ENCODE data around the gene OMP. TPM values are rescaled to one million over a fixed set of nuclear protein-coding genes. Genes with fewer than 3 reads are reported as not detected.
"Not testable (repeated sequence)": the region's sequence is repeated elsewhere in the genome, so short reads cannot be mapped to it uniquely, and the experiment has no call there.

Gene OMP
- total and polyA plus RNA-seq, 4 donors = 0.33 to 0.56 TPM; not detected in 2

DNA sequence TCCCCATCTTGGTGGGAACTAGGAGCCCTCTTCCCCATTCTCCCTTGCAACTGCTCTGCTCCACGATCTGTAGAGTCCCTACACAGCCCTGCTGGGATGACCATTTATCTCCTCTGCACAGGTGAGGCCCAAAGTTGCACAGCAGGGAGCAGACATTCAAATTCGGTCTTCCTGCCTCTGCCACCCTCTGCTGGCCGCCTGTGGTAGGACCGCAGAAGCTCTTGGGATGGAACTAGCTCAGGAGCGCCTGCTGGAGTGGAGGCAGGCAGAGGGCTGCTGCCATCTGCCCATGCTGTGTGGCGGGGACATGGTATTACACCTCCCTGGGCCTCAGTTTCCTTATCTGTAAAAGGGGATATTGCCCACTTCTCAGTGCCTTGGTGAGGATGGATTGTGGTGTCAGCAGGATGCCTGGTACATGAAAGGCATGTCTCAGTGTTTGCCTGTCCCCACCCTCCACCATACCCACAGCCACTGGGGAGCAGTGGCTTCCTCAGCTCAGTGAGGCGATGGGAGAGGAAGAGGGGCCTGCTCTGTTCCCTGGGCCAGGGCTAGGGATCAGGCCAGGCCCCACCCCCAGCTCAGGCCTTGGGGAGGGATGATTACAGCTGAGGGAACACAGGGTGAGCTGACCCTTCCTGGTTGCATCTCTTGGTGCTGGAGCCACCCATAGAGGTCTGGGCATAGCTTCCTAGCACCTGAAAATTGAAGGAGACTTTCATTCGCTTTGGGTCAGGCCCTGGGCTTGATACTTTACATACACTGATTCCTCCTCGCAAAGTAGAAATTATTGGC is 11.3 kb upstream of the OMP start:
- Histone ChIP-seq H3K9me3 (ENCODE audit: control insufficient read depth, insufficient read depth, low read length) (no peaks in the 10 kb centered on the region), H3K27me3 (ENCODE audit: control insufficient read depth, insufficient read depth, low read length) (no peaks in the 10 kb centered on the region), H3K4me1 (ENCODE audit: control insufficient read depth, insufficient read depth, low read length) (peaks cover 75% of the 10 kb centered on the region), H3K4me3 (ENCODE audit: low read depth, low read length) (no peak overlapping the region), H3K36me3 (ENCODE audit: control insufficient read depth, insufficient read depth, low read length) (peaks cover 69% of the 10 kb centered on the region), H3K27ac (ENCODE audit: low read depth, low read length) (no peak overlapping the region)
- WGBS (ENCODE audit: insufficient coverage) = 23% methylated on average over 5 of the region's 9 CpGs
- DNase-seq (ENCODE audit: low read depth in 4 of 6, low spot score in 6 of 6) = peak in 2 of 6 donors; percentile 77 to 84

DNA sequence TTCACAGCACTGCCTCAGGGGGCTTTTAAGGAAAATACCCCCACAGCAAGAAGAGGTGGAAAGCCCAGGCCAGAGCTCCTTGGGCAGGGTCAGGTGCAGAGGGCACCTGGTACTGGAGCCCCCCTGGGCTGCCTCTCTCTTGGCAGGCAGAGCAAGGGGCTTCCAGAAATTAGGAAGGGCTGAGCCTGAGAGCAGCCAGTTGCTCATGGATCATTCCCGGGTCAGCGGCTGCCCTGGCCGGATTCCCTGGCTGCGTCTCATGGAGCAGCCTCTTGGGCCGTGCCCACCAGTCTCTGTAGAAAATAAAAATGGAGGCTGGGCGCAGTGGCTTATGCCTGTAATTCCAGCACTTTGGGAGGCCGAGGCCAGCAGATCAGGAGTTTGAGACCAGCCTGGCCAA is 10.3 kb upstream of the OMP start:
- DNase-seq (ENCODE audit: low read depth in 4 of 6, low spot score in 6 of 6) = peak in 1 of 6 donors; percentile 62

DNA sequence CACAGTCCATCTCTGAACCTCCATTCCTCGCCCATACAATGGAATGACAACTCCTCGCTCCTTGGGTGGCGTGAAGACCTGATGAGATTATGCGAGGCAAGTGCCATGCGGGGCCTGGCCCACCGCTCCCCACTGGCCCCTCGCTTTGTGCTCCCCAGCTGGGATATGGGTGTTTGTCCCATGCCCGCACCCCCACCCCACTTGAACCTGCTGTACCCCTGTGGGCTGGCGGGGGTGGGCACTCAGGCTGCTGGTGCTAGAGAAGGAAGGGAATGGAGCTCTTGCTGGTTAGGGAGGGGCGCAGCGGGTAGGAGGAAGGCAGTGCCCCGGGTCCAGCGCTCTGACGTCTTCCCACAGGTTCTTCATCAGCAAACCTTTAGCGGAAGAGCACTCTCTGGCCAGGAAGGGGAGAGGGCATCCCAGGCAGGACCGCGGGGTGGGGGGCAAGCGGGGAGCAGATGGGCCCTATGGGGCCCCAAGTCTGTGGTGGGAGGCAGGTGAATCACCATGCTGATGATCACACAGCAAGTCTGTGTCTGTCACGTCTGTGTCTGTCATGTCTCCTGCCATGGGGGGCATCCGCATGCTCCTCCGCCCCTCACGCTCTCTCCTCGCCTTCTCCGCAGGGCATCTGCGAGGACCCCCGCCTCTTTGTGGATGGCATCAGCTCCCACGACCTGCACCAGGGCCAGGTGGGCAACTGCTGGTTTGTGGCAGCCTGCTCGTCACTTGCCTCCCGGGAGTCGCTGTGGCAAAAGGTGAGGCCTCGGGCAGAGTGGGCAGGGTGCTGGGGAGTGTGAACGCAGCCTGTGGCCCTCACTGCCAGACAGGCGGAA is 9.4 kb upstream of the OMP start:
- Histone ChIP-seq H3K36me3 (ENCODE audit: control insufficient read depth, insufficient read depth, low read length) (peaks cover 51% of the 10 kb centered on the region), H3K9me3 (ENCODE audit: control insufficient read depth, insufficient read depth, low read length) (no peaks in the 10 kb centered on the region), H3K27ac (ENCODE audit: low read depth, low read length) (no peak overlapping the region), H3K4me1 (ENCODE audit: control insufficient read depth, insufficient read depth, low read length) (peaks cover 57% of the 10 kb centered on the region), H3K4me3 (ENCODE audit: low read depth, low read length) (no peak overlapping the region), H3K27me3 (ENCODE audit: control insufficient read depth, insufficient read depth, low read length) (no peaks in the 10 kb centered on the region)
- 93% methylated on average over 31 of the region's 33 CpGs for WGBS (ENCODE audit: insufficient coverage)
- no peak for DNase-seq (ENCODE audit: low read depth in 4 of 6, low spot score in 6 of 6)

More for the DNA sequence above, 10.3 kb upstream of the OMP start:
- H3K9me3 ChIP-seq (ENCODE audit: control insufficient read depth, insufficient read depth, low read length) = no peaks in the 10 kb centered on the region
- H3K36me3 ChIP-seq (ENCODE audit: control insufficient read depth, insufficient read depth, low read length) = peaks cover 59% of the 10 kb centered on the region
- H3K4me1 ChIP-seq (ENCODE audit: control insufficient read depth, insufficient read depth, low read length) = peaks cover 65% of the 10 kb centered on the region
- H3K27me3 ChIP-seq (ENCODE audit: control insufficient read depth, insufficient read depth, low read length) = no peaks in the 10 kb centered on the region
- H3K4me3 ChIP-seq (ENCODE audit: low read depth, low read length) = no peak overlapping the region
- peak overlapping the region; percentile 30 for H3K27ac ChIP-seq (ENCODE audit: low read depth, low read length)
- 64% methylated on average over 5 of the region's 7 CpGs for WGBS (ENCODE audit: insufficient coverage)

DNA sequence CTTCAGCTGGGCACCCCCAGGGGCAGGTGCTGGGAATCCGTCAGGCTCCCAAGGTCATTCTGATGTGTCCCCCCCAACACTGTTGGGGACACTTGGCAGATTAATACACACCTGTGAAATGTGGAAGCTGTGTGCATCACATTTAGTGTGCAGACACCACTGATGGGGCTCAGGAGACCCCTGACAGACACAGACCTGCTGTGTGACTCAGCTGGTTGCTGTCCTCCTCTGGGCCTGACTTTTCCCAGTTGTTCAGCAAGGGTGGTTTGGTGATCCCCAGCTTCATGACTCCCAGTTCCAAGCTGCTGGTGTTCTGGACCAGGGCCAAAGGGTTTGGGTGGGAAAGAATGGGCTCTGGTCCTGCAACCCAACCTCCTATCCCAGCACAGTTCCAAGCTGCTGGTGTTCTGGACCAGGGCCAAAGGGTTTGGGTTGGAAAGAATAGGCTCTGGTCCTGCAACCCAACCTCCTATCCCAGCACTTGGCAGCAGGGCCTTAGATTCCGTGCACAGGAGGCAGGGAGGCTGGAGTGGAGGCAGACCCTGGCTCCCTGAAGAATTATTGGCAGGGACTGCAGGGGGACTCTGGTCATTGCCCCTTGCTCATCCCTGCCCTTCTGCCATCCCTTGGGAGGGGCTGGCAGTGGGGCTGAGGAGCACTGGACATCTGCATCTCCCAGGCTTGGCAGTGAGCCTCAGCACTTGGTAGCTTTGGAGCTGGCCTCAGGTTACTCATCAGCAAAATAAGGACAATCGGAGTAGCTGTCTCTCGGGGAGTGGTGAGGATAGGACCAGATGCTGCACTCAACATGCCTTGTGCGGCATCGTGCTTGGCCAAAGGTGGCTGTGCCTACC is 8.4 kb upstream of the OMP start:
- Histone ChIP-seq H3K27ac (ENCODE audit: low read depth, low read length) (no peak overlapping the region), H3K27me3 (ENCODE audit: control insufficient read depth, insufficient read depth, low read length) (no peaks in the 10 kb centered on the region), H3K4me3 (ENCODE audit: low read depth, low read length) (no peak overlapping the region), H3K4me1 (ENCODE audit: control insufficient read depth, insufficient read depth, low read length) (peaks cover 49% of the 10 kb centered on the region), H3K36me3 (ENCODE audit: control insufficient read depth, insufficient read depth, low read length) (peaks cover 49% of the 10 kb centered on the region), H3K9me3 (ENCODE audit: control insufficient read depth, insufficient read depth, low read length) (no peaks in the 10 kb centered on the region)
- DNase-seq (ENCODE audit: low read depth in 4 of 6, low spot score in 6 of 6) = peak in 1 of 6 donors; percentile 28
- 67% methylated on average over 2 of the region's 6 CpGs for WGBS (ENCODE audit: insufficient coverage)

DNA sequence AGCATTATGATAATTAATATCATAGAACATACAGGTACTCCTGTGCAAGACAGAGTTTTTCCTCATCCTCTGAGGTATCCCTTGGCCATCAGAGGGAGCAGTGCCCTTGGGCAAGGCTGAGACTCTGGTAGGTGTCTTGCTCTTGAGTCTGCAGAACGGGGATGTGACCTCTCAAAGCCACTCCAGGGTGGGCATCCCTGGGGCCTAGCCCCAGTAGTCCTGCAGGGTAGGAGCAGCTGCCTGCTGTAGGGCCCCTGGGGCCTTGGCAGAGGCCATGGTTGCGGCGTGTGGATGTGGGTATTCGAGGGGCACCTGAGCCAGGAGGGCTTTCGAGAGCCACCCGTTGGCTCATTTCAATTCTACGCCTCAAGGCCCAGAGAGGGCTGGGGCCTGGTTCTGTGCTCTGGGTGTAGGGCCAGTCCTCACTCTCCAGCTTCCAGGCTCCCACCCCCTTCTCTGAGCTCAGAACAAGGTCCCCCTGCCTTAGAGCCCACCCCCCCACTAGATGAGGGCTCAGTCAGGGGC is 7.7 kb upstream of the OMP start:
- no peak for DNase-seq (ENCODE audit: low read depth in 4 of 6, low spot score in 6 of 6)
- H3K9me3 ChIP-seq (ENCODE audit: control insufficient read depth, insufficient read depth, low read length) = no peaks in the 10 kb centered on the region
- peaks cover 46% of the 10 kb centered on the region for H3K36me3 ChIP-seq (ENCODE audit: control insufficient read depth, insufficient read depth, low read length)
- 89% methylated on average over 7 of the region's 7 CpGs for WGBS (ENCODE audit: insufficient coverage)
- no peaks in the 10 kb centered on the region for H3K27me3 ChIP-seq (ENCODE audit: control insufficient read depth, insufficient read depth, low read length)
- peaks cover 47% of the 10 kb centered on the region for H3K4me1 ChIP-seq (ENCODE audit: control insufficient read depth, insufficient read depth, low read length)
- H3K4me3 ChIP-seq (ENCODE audit: low read depth, low read length) = no peak overlapping the region
- no peak overlapping the region for H3K27ac ChIP-seq (ENCODE audit: low read depth, low read length)

DNA sequence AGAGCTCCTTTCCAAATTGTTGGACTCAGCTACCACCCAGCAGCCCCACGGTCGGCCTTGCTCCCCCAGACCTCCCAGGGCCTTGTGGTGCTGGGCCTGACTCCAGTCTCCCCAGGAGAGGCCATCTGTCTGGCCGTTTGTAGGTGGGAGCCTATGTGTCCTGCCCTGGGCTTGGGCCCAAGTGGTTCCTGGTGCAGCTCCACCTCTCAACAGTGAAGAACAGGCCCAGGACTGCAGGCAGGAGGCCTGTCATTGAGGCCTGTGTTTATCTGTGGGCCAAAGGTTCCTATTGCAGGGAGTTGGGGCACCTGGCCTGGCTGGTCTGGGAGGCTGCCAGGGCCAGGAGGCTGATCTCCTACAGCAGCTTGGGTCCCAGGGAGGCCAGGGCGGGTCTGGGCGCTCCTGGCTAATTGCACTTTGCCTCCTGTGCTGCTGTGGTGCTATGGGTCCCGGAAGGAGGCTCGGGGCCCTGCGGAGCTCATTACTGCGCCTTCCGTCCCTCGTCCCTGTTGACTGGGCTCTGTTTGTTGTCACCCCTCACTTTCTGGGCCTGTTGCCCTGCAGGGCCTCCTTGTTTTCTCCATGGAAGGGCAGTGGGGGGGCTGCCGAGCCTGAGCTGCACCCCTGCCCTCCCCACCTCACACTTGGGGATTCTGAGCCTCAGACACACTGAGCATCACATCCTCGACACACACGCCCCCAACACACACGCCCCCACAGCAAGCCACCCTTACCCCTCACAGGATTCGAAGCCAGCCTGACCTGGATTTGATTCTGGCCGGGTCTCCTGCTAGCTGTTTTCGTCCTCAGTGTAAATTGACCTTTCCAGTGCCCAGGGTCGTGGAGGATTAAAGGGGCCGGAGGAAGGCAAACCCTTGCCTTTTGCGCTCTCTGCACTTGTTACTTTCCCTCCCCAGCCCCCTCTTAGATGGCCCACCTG is 6.8 kb upstream of the OMP start:
- WGBS (ENCODE audit: insufficient coverage) = 74% methylated on average over 21 of the region's 21 CpGs

DNA sequence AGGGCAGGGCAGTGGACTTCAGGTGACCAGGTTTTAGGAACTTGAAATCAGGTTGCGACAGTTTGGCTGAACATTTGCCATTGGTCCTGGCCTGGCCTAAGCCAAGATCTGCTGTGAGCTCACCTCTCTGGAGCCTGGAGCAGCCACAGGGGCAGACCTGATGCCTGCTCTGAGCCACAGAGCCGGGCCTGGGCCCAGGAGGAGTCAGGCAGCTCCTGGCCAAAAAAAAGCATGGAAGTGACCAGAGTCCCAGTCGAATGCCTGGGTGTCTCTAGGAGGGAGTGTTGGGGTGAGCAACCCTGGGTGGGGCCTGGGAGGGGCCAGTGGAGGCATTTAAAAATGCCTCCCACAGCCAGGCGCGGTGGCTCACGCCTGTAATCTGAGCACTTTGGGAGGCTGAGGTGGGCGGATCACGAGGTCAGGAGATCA is 6.0 kb upstream of the OMP start:
- Histone ChIP-seq H3K9me3 (ENCODE audit: control insufficient read depth, insufficient read depth, low read length) (no peaks in the 10 kb centered on the region), H3K36me3 (ENCODE audit: control insufficient read depth, insufficient read depth, low read length) (peaks cover 49% of the 10 kb centered on the region), H3K4me1 (ENCODE audit: control insufficient read depth, insufficient read depth, low read length) (peaks cover 37% of the 10 kb centered on the region), H3K27me3 (ENCODE audit: control insufficient read depth, insufficient read depth, low read length) (no peaks in the 10 kb centered on the region), H3K4me3 (ENCODE audit: low read depth, low read length) (no peak overlapping the region), H3K27ac (ENCODE audit: low read depth, low read length) (no peak overlapping the region)
- WGBS (ENCODE audit: insufficient coverage) = 100% methylated on average over 5 of the region's 8 CpGs
- DNase-seq (ENCODE audit: low read depth in 4 of 6, low spot score in 6 of 6) = no peak

More for the DNA sequence above, 6.8 kb upstream of the OMP start:
- peaks cover 45% of the 10 kb centered on the region for H3K36me3 ChIP-seq (ENCODE audit: control insufficient read depth, insufficient read depth, low read length)
- H3K27me3 ChIP-seq (ENCODE audit: control insufficient read depth, insufficient read depth, low read length) = no peaks in the 10 kb centered on the region
- no peak for DNase-seq (ENCODE audit: low read depth in 4 of 6, low spot score in 6 of 6)
- no peak overlapping the region for H3K4me3 ChIP-seq (ENCODE audit: low read depth, low read length)
- H3K9me3 ChIP-seq (ENCODE audit: control insufficient read depth, insufficient read depth, low read length) = no peaks in the 10 kb centered on the region
- H3K4me1 ChIP-seq (ENCODE audit: control insufficient read depth, insufficient read depth, low read length) = peaks cover 45% of the 10 kb centered on the region
- H3K27ac ChIP-seq (ENCODE audit: low read depth, low read length) = no peak overlapping the region

DNA sequence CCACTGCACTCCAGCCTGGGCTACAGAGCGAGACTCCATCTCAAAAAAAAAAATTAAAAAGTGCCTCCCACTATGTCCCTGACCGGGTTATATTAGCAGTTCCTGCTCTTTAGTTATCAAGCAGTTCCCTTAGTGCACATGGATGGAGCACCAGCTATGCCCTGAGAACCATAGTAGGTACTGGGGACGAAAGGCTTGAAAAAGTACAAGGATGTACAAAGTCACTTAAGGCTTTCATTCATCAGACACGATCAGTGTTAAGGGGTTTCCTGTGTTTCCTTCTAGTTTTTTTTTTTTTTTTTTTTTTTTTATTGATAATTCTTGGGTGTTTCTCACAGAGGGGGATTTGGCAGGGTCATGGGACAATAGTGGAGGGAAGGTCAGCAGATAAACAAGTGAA is 5.5 kb upstream of the OMP start:
- Histone ChIP-seq H3K4me1 (ENCODE audit: control insufficient read depth, insufficient read depth, low read length) (peaks cover 31% of the 10 kb centered on the region), H3K36me3 (ENCODE audit: control insufficient read depth, insufficient read depth, low read length) (peaks cover 53% of the 10 kb centered on the region)
- H3K27me3 ChIP-seq (ENCODE audit: control insufficient read depth, insufficient read depth, low read length); H3K9me3 ChIP-seq (ENCODE audit: control insufficient read depth, insufficient read depth, low read length); H3K4me3 ChIP-seq (ENCODE audit: low read depth, low read length); DNase-seq (ENCODE audit: low read depth in 4 of 6, low spot score in 6 of 6); H3K27ac ChIP-seq (ENCODE audit: low read depth, low read length): not testable (repeated sequence)
- 100% methylated on average over 2 of the region's 4 CpGs for whole genome bisulfite sequencing (ENCODE audit: insufficient coverage)

Data from spinal cord (tissue), 10 donors.